MCF 10A (cell line): ENCODE results near the gene RAB10. TPM values are rescaled to one million over a fixed set of nuclear protein-coding genes. Genes with fewer than 3 reads are reported as not detected.

Experiments used
- BruUV-seq: library from RNA; stranded (reverse); fragments of 400-500 nt; replicated peaks from 2 replicates; lab custom pipeline; 2021; lab: Mats Ljungman, UMichigan
- CTCF ChIA-PET: fragments of 300-600 bp; sonication (Branson Sonifier 250); formaldehyde crosslinking; extraction: SDS; loops from one replicate; lab custom pipeline; 2021; ENCODE audit warnings: antibody characterized with exemption, inconsistent platforms; lab: Yijun Ruan, JAX
- POLR2A ChIA-PET: fragments of 300-600, 350-650 bp; sonication (Branson Sonifier 250); formaldehyde crosslinking; extraction: SDS; loops from one replicate; lab custom pipeline; 2020; ENCODE audit warnings: antibody characterized with exemption, inconsistent platforms; lab: Yijun Ruan, JAX
- DNase-seq: peaks from one replicate; pipeline ENCODE4 v3.0.0-alpha.2; 2018; ENCODE audit not compliant: unreplicated experiment
- H3K27ac Mint-ChIP-seq: one replicate; pipeline ENCODE4 v1.8.0; 2022; ENCODE audit warnings: mild to moderate bottlenecking, low read depth, mixed read lengths; ENCODE audit not compliant: unreplicated experiment
- H3K27me3 Mint-ChIP-seq: one replicate; pipeline ENCODE4 v1.8.0; 2022; ENCODE audit warnings: mixed read lengths; ENCODE audit not compliant: insufficient read depth, unreplicated experiment
- H3K36me3 Mint-ChIP-seq: one replicate; pipeline ENCODE4 v1.8.0; 2022; ENCODE audit warnings: mild to moderate bottlenecking, moderate library complexity, mixed read lengths; ENCODE audit not compliant: insufficient read depth, unreplicated experiment
- H3K4me1 Mint-ChIP-seq: one replicate; pipeline ENCODE4 v1.8.0; 2022; ENCODE audit warnings: mixed read lengths; ENCODE audit not compliant: insufficient read depth, unreplicated experiment
- H3K4me3 Mint-ChIP-seq: one replicate; pipeline ENCODE4 v1.8.0; 2022; ENCODE audit warnings: mild to moderate bottlenecking, moderate library complexity, mixed read lengths; ENCODE audit not compliant: unreplicated experiment
- H3K9me3 Mint-ChIP-seq: one replicate; pipeline ENCODE4 v1.8.0; 2022; ENCODE audit warnings: mixed read lengths; ENCODE audit not compliant: unreplicated experiment
- intact Hi-C: fragments of 100-400 bp; cut with micrococcal nuclease; formaldehyde crosslinking; loops from 2 replicates; pipeline ENCODE4 v1.14.1; 2022
- total RNA-seq: library from RNA; stranded (reverse); gene quantifications from 2 replicates; pipeline ENCODE4 v1.2.3, GENCODE V29; 2022
- TF ChIP-seq, protein P1 (sequence below): fragments of 200-600 bp; IDR thresholded peaks from one replicate; pipeline ENCODE4 v1.8.0; 2022; ENCODE audit warnings: antibody characterized with exemption, mild to moderate bottlenecking; ENCODE audit not compliant: unreplicated experiment

The RAB10 gene
- total RNA-seq, 1 experiment from 2014 or later: 147 TPM

GRCh38 chr2:26112201-26112600 lies 78.3 kb downstream of the RAB10 start:
- Mint-ChIP-seq H3K27me3 (no peaks in the 10 kb centered on the region), H3K27ac (no peak overlapping the region), H3K4me1 (no peaks in the 10 kb centered on the region), H3K4me3 (no peak overlapping the region), H3K36me3 (peaks cover 55% of the 10 kb centered on the region), H3K9me3 (no peaks in the 10 kb centered on the region)
- ChIA-PET CTCF (interaction anchor here (0.5 kb wide), 1 partner anchor 498 kb away, joined by 3 read pairs; no protein-coding TSS in a partner anchor), POLR2A (interaction anchor here (1.0 to 1.4 kb wide), 2 partner anchors 17 to 234 kb away, joined by 3 to 4 read pairs; partner anchors contain the start of gene ASXL2)
- DNase-seq: no peak
- no TSS peak for BruUV-seq
- intact Hi-C loops: no loop called here
- TF ChIP-seq, protein P1, sequence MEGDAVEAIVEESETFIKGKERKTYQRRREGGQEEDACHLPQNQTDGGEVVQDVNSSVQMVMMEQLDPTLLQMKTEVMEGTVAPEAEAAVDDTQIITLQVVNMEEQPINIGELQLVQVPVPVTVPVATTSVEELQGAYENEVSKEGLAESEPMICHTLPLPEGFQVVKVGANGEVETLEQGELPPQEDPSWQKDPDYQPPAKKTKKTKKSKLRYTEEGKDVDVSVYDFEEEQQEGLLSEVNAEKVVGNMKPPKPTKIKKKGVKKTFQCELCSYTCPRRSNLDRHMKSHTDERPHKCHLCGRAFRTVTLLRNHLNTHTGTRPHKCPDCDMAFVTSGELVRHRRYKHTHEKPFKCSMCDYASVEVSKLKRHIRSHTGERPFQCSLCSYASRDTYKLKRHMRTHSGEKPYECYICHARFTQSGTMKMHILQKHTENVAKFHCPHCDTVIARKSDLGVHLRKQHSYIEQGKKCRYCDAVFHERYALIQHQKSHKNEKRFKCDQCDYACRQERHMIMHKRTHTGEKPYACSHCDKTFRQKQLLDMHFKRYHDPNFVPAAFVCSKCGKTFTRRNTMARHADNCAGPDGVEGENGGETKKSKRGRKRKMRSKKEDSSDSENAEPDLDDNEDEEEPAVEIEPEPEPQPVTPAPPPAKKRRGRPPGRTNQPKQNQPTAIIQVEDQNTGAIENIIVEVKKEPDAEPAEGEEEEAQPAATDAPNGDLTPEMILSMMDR: no peak

DNA sequence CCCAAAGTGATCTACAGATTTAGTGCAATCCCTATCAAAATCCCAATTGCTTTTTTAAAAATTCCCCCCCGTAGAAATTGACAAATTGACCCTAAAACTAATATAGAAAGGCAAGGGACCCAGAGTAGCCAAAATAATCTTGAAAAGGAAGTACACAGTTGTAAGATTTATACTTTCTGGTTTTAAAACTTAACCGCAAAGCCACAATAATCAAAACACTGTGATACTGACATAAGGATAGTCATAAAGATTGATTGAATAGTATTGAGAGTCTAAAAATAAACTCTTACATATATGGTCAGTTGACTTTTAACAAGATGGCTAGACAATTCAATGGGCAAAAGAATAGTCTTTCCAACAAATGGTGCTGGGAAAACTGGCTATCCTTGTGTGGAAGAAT lies 80.3 kb downstream of the RAB10 start:
- Mint-ChIP-seq H3K9me3 (no peaks in the 10 kb centered on the region), H3K27ac (no peak overlapping the region), H3K27me3 (no peaks in the 10 kb centered on the region), H3K4me3 (no peak overlapping the region), H3K4me1 (no peaks in the 10 kb centered on the region), H3K36me3 (peaks cover 64% of the 10 kb centered on the region)
- no peak for DNase-seq
- TF ChIP-seq, protein P1: no peak
- POLR2A ChIA-PET: no interaction called here
- TSS peak; percentile 19 for BruUV-seq
- CTCF ChIA-PET: interaction anchor here (0.6 kb wide), 1 partner anchor 22 kb away, joined by 3 read pairs; no protein-coding TSS in a partner anchor
- intact Hi-C loops: no loop called here

GRCh38 chr2:26118682-26119081 lies 84.8 kb downstream of the RAB10 start:
- TF ChIP-seq, protein P1: no peak
- H3K9me3 Mint-ChIP-seq: no peaks in the 10 kb centered on the region
- POLR2A ChIA-PET: interaction anchor here (1.1 kb wide), 1 partner anchor 127 kb away, joined by 4 read pairs; no protein-coding TSS in a partner anchor
- H3K36me3 Mint-ChIP-seq: peaks cover 47% of the 10 kb centered on the region
- H3K27ac Mint-ChIP-seq: no peak overlapping the region
- intact Hi-C loops: no loop called here
- no TSS peak for BruUV-seq
- no peak overlapping the region for H3K4me3 Mint-ChIP-seq
- no peak for DNase-seq
- no peaks in the 10 kb centered on the region for H3K4me1 Mint-ChIP-seq
- CTCF ChIA-PET: interaction anchor here (2.6 kb wide), 1 partner anchor 128 kb away, joined by 8 read pairs; no protein-coding TSS in a partner anchor
- H3K27me3 Mint-ChIP-seq: no peaks in the 10 kb centered on the region

- CTCF ChIA-PET: interaction anchor here (0.6 to 2.6 kb wide), 5 partner anchors 85 to 169 kb away, joined by 3 to 8 read pairs (median 4); partner anchors contain the start of gene RAB10
- no TSS peak for BruUV-seq
- TF ChIP-seq, protein P1: no peak
- Mint-ChIP-seq H3K4me1 (no peaks in the 10 kb centered on the region), H3K9me3 (no peaks in the 10 kb centered on the region), H3K27ac (no peak overlapping the region), H3K36me3 (peaks cover 47% of the 10 kb centered on the region), H3K4me3 (no peak overlapping the region), H3K27me3 (no peaks in the 10 kb centered on the region)
- POLR2A ChIA-PET: interaction anchor here (1.0 to 1.1 kb wide), 2 partner anchors 27 to 128 kb away, joined by 3 to 4 read pairs; no protein-coding TSS in a partner anchor
- no peak for DNase-seq
- intact Hi-C loops: no loop called here
These were observed 85.6 kb downstream of the RAB10 start for GRCh38 chr2:26119521-26119920.
